ENCODE data around the gene TCN1.

- TF ChIP-seq CTCF (IDR thresholded peaks at IDR 0.05; ENCODE audit: low read depth, low read length) (no peak), EZH2phosphoT487 (IDR thresholded peaks at IDR 0.05; ENCODE audit: low read depth) (no peak)
Observed at GRCh38 chr11:59815754-59816153, 50.5 kb downstream of the TCN1 start.

All from OCI-LY3 (cell line).